HG03575 (cell line): ENCODE measurements around the gene HLA-DPA1.

Experiments
- ATAC-seq: cut with Tn5 transposase; IDR thresholded peaks from one replicate; pipeline ENCODE4 v1.9.1; 2021; ENCODE audit not compliant: unreplicated experiment, insufficient number of reproducible peaks, low FRiP score; ENCODE audit errors: extremely low read depth

HLA-DPA1 gene

GRCh38 chr6:33092385-33092784 is 18.9 kb upstream of the HLA-DPA1 start:
- no peak for ATAC-seq

- no peak for ATAC-seq
Observed at GRCh38 chr6:33091957-33092356, 18.5 kb upstream of the HLA-DPA1 start.

GRCh38 chr6:33088931-33089620 is 15.6 kb upstream of the HLA-DPA1 start:
- ATAC-seq = no peak

- ATAC-seq = no peak
Observed at GRCh38 chr6:33088258-33088930, 14.9 kb upstream of the HLA-DPA1 start.

- ATAC-seq = no peak
Observed at GRCh38 chr6:33085627-33086026, 12.2 kb upstream of the HLA-DPA1 start.

- ATAC-seq = no peak
Observed at GRCh38 chr6:33082702-33083101, 9.3 kb upstream of the HLA-DPA1 start.

- ATAC-seq = no peak
Observed at GRCh38 chr6:33081098-33081824, 7.8 kb upstream of the HLA-DPA1 start.

- no peak for ATAC-seq
Observed at GRCh38 chr6:33080127-33081089, 7.0 kb upstream of the HLA-DPA1 start.

GRCh38 chr6:33079580-33079979 is 6.1 kb upstream of the HLA-DPA1 start:
- no peak for ATAC-seq

GRCh38 chr6:33078919-33079521 is 5.6 kb upstream of the HLA-DPA1 start:
- no peak for ATAC-seq

- no peak for ATAC-seq
Observed at GRCh38 chr6:33078442-33078841, 5.0 kb upstream of the HLA-DPA1 start.

GRCh38 chr6:33077908-33078307 is 4.5 kb upstream of the HLA-DPA1 start:
- no peak for ATAC-seq

GRCh38 chr6:33076406-33076934 is 3.0 kb upstream of the HLA-DPA1 start:
- ATAC-seq = no peak

- no peak for ATAC-seq
Observed at GRCh38 chr6:33075568-33076405, 2.3 kb upstream of the HLA-DPA1 start, which contains the start of gene HLA-DPB1. TSS of gene HLA-DPB1 (plus strand) at chr6:33075990. CDS start at chr6:33076042, 52 bp downstream.

- no peak for ATAC-seq
Observed at GRCh38 chr6:33075208-33075567, 1.7 kb upstream of the HLA-DPA1 start.

GRCh38 chr6:33072508-33073100 is 845 bp downstream of the HLA-DPA1 start:
- ATAC-seq = no peak

GRCh38 chr6:33071569-33071968 is 1.9 kb downstream of the HLA-DPA1 start:
- ATAC-seq = no peak
